HT1080 (cell line): ENCODE results near the gene MT1M. TPM values are rescaled to one million over a fixed set of nuclear protein-coding genes. Genes with fewer than 3 reads are reported as not detected.
A peak's percentile ranks its signal among the peaks of the same experiment; 100 is the strongest.
"Not testable (repeated sequence)": the region's sequence is repeated elsewhere in the genome, so short reads cannot be mapped to it uniquely, and the experiment has no call there.

Source experiments
- DNase-seq: peaks from one replicate; pipeline ENCODE4 v3.0.0-alpha.2; 2015; ENCODE audit warnings: low read depth
- total RNA-seq: library from RNA; depleted of rRNA; stranded (reverse); fragments of >200 nt; shearing (Covaris generic); gene quantifications from 2 replicates; pipeline ENCODE4 v1.2.3, GENCODE V29; 2014; rRNA removed

The MT1M gene
- total RNA-seq, 1 experiment from 2014 or later: not detected

GRCh38 chr16:56672171-56672570, 39.7 kb downstream of the MT1M start:
- not testable (repeated sequence) for DNase-seq

GRCh38 chr16:56672761-56673536, 40.5 kb downstream of the MT1M start:
- DNase-seq: no peak

GRCh38 chr16:56673921-56674320, 41.5 kb downstream of the MT1M start:
- peak; percentile 60 for DNase-seq

GRCh38 chr16:56674570-56674969, 42.1 kb downstream of the MT1M start:
- not testable (repeated sequence) for DNase-seq

GRCh38 chr16:56675685-56676210, 43.3 kb downstream of the MT1M start:
- DNase-seq: no peak

- DNase-seq: no peak
These were observed 45.0 kb downstream of the MT1M start for GRCh38 chr16:56677474-56677873.

GRCh38 chr16:56679078-56679730, 46.7 kb downstream of the MT1M start:
- no peak for DNase-seq

- DNase-seq: peak; percentile 47
These were observed 47.4 kb downstream of the MT1M start for GRCh38 chr16:56679818-56680217.

DNA sequence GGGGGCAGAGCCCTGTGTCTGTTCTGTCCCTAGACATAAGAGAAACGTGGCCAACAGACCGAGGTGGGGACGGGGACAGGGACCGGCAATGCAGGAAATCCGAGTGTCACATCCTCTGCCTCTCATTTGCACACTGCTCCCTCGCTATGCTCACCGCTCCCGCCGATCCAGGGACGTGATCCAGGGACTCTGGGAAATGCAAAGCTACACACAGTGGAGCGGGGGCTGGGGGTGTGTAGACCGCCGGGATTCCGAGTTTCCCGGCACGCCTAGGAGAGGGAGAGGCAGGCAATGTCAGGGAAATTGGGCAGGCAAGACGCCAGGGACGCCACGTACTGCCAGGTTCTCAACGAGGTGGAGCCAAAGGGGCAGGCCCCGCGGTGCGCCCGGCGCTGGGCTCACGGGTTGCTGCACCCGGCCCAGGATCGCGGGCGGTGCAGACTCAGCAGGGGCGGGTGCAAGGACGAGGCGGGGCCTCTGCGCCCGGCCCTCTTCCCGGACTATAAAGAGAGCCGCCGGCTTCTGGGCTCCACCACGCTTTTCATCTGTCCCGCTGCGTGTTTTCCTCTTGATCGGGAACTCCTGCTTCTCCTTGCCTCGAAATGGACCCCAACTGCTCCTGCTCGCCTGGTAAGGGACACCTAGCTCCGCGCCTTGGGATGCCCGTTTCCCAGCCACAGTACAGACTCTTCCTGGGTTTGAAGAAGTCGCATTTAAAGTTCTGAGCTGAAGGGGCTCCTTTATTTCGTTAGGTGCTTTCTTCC, 49.7 kb downstream of the MT1M start, which contains the start of gene MT1X:
MT1X (plus strand) TSS at position 532 of the 764 bp plus-strand sequence; CDS start at position 603, 71 bp downstream.
- peak; percentile 94 for DNase-seq

GRCh38 chr16:56682703-56683397, 50.4 kb downstream of the MT1M start:
- no peak for DNase-seq

Other genes starting within 250 kb of the MT1M start
- gene AMFR, start 207.1 kb upstream of the MT1M start, total RNA-seq: 113 and 117 TPM in 2 replicates
- gene NUDT21, start 181.3 kb upstream of the MT1M start, total RNA-seq: 235 and 404 TPM in 2 replicates
- gene OGFOD1, start 181.1 kb upstream of the MT1M start, total RNA-seq: 99.0 and 121 TPM in 2 replicates
- 18.9 and 23.3 TPM in 2 replicates for gene BBS2, start 112.6 kb upstream of the MT1M start, total RNA-seq
- gene MT4, start 67.6 kb upstream of the MT1M start, total RNA-seq: not detected in 2 replicates
- not detected in 2 replicates for gene MT3, start 43.1 kb upstream of the MT1M start, total RNA-seq
- gene MT2A, start 24.1 kb upstream of the MT1M start, total RNA-seq: 881 and 1,822 TPM in 2 replicates
- gene MT1E, start 6.9 kb upstream of the MT1M start, total RNA-seq: 533 and 612 TPM in 2 replicates
- not detected in 2 replicates for gene MT1A, start 6.0 kb downstream of the MT1M start, total RNA-seq
- not detected in 2 replicates for gene MT1B, start 19.2 kb downstream of the MT1M start, total RNA-seq
- not detected in 2 replicates for gene MT1F, start 25.3 kb downstream of the MT1M start, total RNA-seq
- gene MT1G, start 35.4 kb downstream of the MT1M start, total RNA-seq: 0.33 and 1.4 TPM in 2 replicates
- not detected in 2 replicates for gene MT1H, start 37.2 kb downstream of the MT1M start, total RNA-seq
- gene MT1X, start 49.8 kb downstream of the MT1M start, total RNA-seq: 100 and 148 TPM in 2 replicates
- gene NUP93, start 97.5 kb downstream of the MT1M start, total RNA-seq: 115 and 119 TPM in 2 replicates
- gene SLC12A3, start 232.5 kb downstream of the MT1M start, total RNA-seq: not detected in 2 replicates